T1000 (cell line): ENCODE data around the gene ADAMTS2.

Experiments
- DNase-seq: peaks from one replicate; lab custom pipeline; 2025; ENCODE audit warnings: mixed read lengths; lab: John Stamatoyannopoulos, UW

Gene ADAMTS2

DNA sequence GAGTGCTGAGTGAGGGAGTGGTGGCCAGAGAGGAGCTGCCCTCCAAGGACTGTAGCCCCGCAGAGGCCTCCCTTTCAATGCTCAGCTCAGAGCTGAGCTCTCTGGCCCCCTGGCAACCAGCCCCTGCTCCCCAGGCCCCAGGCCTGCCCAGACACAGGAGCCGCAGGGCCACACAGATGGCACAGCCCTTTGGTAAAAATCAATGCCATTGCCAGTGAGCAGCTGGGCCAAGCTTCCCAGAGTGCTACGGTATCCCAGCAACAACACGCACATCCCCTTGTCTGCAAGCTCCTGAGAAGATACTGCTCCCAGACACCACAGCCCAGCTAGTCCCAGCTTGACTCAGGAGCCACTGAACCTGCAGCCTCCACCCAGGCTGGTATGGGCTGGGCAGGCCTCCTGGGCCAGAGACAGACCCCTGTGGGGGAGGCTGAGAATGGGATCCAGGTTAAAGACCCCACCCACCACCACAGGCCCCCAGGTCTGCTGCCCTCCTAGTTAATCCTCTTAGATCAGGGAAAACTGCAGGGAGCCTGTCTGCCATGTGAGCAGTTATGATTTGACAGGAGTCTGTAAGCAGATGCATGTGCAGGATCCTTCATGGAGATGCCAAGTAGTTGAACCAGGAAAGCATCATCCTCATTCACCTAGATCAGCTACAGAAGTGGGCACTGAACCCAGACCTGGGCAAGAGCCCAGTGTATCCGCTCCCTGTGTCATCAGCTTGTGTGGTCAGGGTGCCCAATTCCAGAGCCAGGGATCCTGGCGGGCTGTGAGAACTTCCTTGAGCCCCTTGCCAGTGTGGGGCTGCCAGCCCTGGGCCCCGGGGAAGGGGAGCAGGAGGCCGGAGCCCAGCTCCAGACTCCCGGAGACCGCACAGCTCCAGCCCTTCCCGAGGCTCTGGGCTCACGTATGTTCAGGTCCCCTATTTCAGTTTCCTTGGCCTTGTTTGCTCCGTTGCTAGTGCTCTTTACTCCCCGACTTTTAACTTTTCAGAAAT lies 26.7 kb upstream of the ADAMTS2 start:
- DNase-seq = no peak

DNA sequence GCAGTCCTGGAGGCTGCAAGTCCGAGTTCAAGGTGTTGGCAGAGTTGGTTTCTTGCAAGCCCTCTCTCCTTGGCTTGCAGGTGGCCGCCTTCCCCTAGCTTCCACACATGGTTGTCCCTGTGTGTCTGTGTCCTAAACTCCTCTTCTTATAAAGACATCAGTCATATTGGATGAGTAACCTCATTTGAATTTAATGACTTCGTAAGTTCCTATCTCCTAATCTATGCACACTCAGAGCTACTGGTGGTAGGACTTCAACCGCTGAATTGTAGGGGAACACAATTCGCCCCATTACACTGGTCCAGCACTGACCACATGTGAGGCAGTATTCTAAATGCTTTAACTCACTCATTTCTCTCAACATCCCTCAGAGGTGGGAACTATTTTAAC lies 25.9 kb upstream of the ADAMTS2 start:
- DNase-seq = no peak

DNA sequence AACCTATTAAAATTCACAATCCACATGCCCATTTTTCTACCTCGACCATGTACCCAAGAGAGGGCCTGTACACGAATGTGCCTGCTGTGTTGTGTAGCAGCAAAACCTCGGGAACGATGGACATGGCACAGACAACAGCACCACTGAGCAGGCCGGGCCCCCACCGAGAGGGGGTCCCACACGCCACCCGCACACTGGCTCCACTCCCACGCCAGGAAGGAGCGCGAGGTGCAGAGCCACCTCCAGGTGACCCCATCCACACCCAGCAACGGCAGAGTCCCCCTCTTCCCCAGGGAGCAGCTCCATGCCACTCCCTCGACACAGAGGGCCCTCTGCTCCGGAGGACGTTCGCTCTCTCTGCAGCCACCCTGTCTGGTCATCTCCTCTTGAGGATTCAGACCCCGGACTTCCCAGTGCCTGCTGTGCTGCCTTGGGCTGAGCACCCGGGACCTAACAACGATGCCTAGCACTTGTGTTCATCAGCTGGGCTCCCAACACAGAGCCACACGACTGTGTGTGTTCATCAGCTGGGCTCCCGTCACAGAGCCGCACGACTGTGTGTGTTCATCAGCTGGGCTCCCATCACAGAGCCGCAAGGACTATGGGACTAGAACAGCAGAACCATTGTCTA lies 25.3 kb upstream of the ADAMTS2 start:
- no peak for DNase-seq

DNA sequence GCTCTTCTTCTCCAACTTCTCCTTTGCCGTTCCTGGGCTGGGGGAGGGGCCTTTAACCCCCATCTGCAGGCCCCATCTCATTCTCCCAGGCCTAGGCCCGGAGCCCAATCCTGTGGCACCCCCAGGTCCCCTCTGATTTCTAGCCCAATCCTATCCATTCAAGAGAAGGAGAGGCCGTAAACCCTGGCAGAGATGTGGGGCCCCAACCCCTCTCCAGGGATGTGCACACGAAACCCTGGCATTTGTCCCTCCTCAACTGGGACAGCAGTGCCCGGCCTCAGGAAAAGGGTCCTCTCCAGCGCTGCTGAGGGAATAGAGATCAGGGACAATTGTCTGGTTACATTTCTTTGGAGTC lies 24.2 kb upstream of the ADAMTS2 start:
- no peak for DNase-seq

DNA sequence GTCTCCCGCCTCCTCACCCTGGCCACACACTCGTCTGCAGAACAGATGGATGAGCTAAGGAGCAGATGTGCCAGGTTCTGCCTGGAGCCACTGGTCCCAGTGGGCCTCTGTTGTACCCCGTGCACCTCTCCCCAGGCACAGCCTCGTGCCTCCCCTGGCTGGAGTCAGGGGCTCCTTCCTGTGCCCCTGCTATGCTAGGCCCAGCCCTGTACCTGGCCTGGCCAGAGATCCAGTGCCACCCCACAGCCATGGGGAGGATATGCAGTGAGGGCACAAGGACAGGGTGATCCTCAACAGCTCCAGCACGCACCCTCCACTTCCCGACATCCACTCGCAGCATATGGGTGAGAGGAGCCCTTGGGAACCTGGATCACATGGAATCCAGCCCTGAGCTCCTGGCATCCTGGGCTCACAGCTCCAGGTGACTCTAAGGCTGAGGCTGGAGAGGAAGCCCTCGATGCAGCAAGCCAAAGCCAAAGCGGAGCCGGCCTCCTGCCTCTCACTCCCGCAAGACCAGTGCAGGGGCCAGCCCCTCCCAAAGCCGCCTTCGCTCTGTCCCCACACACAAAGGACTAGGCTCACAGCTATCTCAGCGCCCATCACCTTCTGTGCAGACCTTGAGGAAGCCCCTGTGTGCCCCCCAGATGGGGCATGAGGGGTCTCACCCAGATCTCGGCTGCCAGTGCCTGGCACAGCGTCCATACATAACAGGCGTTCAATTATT lies 23.7 kb upstream of the ADAMTS2 start:
- no peak for DNase-seq

DNA sequence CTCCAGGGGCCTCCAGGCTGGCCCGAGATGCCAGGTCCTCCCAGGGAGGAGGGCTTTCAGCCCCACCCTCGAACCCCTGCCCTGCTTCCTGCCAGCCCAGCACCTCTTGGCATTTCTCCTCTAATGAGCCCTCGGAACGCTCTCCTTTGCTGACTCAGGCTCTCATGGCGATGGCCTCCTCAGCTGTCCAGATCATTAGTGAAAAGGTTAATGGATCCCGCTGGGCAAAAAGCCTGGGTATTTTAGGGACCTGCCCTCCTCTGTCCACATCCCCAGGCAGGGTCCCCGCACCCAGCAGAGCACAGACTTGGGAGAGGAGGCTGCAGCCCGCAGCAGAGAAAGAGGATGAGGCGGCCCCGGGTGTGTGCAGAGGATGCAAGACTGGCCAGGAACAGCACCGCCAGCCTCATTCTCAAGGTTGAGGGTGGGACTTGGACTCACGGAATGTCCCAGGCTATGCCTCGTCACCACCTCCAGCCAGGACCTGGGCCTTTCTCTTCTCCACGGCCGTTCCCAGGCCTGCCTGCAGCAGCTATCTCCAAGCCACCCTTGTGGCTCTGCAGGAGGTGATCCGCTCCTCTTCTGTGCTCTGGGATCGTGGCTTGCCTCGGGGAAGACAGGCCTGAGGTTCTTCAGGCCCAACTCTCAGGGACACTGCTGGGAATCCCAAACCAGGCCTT lies 23.0 kb upstream of the ADAMTS2 start:
- no peak for DNase-seq

DNA sequence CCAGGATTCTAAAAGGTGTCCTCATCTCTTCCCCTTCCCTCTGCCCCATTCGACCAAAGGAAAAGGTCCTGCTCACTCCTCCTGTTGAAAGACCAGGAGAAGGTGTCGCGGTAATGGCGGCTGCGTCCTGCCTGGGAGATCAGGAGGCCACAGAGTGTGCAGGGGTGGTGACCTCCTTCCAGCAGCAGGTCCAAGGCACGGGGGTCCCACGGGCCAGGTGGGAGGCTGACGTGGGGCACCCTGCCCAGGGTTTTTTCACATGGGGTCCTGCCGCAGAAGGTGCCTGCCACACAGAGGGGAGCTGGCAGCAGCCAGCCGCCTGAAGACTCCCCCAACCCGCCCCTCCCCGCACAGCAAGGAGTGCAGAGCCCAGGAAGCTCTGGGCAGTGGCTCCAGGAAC lies 22.2 kb upstream of the ADAMTS2 start:
- no peak for DNase-seq

DNA sequence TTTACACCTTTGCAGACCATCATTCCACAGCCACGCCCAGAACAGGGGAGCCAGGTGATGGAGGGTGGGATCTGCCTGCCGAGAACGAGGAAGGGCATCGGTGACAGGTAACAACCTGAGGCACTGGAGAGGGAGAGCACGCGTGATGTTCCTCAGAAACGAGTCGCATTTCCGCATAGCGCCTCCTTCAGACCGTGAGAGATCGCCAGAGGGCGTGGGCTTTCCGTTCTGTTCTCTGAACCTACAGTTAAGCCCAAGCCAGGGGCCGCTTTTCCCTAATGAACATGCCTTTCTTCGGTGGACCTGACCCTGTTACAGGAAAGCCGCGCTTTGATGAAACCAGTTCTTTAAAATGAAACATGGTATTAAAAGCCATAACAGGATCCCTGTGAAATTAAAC lies 17.1 kb upstream of the ADAMTS2 start:
- no peak for DNase-seq

DNA sequence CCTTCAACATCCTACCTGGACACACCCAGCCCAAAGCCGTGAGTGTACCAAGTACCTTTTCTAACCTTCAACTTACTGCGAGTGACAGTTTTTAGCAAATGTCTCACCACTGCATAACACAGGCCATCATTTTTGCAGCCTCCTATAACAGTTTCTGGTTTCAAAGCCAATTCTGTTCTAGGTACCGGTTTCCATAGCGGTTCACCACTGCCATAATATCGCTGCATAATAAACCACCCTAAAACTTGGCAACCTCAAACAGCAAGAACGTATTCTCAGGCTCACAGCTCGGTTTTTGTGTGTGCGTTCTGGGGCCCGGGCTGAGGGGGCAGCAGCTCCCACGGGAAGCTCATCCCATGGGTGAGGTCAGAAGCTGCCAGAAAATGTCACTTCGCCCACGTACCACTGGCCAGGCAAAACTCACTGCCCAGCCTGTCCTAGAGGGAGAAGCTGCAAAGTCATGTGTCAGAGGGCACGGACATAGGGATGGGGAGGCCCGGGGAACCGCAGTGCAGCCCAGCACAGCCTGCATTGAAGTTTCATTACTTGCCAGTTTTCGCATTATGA lies 15.9 kb upstream of the ADAMTS2 start:
- DNase-seq = no peak

DNA sequence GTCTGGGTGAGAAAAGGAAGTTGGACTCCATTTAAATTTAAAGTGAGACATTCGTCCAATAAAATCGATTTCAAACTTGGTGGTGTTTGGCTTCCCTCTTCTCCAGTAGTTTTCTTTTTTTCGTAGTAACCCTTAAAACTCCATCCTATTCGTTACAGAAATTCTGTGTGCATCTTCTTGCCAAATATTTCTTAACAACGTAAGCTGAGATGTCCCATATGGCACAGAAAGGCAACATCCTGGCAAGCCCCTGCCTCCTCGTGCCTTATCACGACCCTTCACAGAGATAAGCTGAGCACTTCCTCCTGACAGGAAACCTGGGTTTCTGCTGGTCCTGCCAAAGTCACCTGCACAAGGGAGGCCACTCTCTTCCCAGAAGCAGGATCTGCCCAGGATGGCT lies 11.8 kb upstream of the ADAMTS2 start:
- no peak for DNase-seq

DNA sequence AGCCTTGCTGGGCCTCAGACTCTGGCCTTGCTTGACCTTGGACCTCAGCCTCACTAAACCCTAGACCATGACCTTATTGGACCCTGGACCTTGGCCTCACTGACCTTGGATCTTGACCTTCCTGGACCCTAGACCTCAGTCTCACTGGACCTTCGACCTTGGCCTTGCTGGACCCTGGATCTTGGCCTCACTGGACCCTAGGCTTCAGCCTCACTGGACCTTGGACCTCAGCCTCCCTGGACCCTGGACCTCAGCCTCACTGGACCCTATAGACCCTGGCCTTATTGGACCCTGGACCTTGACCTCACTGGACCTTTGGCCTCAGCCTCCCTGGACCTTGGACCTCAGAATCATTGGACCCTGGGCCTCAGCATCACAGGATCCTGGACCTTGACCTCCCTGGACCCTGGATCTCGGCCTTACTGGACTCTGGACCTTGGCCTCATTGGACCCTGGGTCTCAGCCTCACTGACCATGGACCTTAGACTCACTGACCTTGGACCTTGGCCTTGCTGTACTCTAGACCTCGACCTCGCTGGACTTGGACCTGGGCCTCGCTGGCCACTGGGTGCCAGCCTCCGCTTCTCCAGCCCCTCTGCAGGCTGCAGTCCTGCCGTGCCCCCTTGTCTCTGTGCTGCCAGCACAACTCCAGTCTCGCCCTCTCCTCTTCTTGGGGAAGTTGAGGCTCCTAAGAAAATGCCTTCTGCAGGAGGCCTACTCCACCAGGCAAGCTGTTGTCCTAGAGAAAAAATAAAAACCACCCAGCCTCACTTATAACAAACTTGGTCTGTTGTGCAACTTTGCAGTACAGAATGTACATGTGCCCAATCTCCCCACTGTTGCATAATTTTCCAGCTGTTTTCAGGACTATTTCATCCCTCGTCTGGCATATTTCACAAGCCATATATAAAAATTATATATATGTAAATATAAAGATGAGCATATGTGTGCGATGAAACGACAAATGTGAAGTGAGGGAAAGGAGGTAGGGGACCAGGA lies 11.0 kb upstream of the ADAMTS2 start:
- no peak for DNase-seq

DNA sequence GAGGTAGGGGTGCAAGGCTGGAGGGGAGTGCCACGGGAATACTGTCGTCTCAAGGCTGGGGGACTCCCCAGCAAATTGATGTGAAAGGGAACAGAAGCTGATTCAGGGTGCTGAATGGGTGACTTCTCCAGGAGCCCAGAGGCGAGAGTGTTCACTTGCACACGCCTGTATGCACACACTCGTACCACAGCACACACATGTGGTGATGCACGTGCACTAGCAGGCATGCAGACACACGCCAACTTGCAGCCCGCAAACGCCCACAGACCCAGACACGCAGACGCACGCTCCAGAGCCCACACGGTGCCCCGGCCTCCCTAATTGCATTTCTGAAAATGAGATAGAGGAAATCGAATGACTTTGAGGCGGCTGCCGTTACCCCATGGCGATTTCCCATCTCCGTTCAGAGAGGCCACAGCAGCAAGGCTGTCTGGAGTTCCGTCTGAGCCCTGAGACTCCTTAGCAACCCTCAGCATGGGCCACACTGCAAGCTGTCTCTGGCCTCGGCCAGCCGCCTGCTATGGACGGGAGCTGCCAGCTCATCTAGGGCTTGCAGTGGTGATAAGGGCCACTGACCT lies 9.1 kb upstream of the ADAMTS2 start:
- no peak for DNase-seq

DNA sequence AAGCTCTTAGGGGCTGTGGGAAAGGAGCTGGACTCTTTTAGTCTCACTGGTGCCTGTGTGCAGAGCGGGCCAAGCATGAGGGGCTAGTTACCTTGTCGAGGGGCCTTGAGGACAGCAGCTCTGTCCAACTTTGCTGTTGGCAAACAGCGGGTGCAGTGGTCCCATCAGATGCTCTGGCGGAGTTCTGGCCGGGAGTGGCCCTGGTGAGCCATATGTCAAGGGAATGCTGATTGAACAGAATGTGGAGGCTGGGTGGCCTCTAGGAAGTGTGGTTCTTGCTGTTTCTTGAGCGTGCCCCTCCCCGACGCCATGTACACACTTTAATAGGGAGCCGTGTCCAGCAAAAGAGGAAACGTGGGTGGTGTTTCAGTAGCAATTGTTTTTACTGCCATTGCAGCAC lies 3.6 kb upstream of the ADAMTS2 start:
- no peak for DNase-seq

DNA sequence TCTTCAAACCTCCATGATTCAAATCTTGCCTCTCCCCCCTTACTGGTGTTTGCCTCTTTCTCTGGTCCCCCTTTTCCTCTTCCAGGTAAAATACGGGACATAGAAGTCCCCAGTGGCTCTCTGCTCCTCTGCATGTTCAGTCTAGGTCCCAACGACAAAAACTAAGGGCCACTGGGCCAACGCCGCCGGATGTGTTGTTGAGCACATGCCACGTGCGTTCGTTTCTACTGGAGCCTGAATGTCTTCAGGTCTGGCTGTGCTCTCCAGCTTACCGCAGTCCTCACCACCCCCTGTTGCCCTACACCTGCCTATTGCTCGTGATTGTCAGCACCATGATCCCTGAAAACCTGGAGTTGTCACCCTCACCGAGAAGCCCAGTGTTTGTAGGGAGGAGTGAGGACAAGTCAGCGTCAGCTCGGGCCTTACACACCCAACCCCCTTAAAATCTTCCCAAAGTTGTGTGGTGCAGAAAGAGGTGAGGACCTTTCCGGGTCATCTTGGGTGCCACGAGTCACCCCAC lies 2.8 kb upstream of the ADAMTS2 start:
- DNase-seq = no peak

DNA sequence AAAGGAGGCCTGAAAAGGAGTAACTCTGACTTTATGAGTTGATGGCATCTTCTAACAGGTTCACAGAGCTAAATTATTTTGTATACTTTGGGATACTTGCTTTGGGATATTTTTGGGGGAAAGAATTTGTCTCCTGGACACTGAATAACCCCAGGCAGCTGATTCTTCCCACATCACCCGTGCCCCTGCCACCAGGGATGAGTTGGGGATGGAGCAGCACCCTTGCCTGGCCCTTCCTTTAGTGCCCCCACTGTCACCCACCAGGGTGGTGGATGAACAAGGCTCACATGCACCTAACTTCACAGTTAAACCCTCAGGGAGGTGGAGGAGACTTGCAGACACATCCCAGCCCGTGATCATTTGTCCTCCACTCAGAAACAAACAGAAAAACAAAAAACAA lies 2.3 kb upstream of the ADAMTS2 start:
- no peak for DNase-seq

DNA sequence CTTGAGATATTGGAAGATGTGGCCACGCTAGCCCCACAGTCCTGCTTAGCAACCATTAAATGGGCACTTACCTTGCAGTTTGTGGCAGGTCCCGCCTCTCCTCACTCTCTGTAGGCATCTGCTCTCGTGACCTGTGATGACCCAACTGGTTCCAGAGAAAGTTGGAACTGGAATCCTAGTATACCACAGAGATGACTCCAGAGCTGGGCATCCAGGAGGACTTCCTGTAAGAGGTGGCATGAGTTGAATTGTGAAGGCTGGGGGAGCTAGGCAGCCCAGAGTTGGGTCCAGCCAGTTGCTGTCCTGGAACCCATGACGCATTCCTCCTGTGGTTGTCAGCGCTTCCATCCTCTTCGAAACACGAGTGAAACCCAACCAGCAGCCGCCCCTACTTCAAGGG lies 1.6 kb upstream of the ADAMTS2 start:
- DNase-seq = no peak

DNA sequence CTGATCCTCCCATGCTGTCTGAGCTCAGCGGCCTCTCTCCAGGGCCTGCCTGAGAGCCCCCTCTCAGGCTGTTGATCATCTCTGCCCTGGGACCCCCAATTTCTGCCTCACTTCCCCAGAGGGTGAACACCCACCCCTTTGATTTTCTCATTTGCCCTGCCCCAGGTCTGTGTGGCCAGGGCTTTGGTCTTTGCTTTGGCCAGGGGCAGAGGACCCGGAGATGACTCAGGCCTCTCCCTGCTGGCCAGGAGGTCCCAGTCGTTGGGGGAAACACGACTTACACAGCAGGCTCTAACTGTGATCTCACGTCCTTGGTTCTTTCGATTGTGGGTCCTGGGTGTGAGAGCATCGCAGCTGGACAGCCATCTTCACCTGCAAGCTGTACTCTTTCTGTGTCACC lies 1.1 kb upstream of the ADAMTS2 start:
- DNase-seq = no peak

DNA sequence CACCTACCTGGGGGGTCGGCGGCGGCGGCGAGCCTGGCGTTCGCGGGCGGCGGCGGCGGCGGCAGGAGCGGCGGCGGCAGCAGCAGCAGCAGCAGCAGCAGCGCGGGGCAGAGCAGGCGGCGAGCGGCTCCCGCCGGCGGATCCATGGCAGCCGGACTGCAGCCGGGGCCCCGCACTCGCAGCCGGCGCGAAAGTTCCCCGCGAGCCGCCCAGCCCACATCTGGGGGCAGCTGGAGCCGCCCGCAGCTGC lies 153 bp downstream of the ADAMTS2 start:
- DNase-seq = peak; percentile 43

DNA sequence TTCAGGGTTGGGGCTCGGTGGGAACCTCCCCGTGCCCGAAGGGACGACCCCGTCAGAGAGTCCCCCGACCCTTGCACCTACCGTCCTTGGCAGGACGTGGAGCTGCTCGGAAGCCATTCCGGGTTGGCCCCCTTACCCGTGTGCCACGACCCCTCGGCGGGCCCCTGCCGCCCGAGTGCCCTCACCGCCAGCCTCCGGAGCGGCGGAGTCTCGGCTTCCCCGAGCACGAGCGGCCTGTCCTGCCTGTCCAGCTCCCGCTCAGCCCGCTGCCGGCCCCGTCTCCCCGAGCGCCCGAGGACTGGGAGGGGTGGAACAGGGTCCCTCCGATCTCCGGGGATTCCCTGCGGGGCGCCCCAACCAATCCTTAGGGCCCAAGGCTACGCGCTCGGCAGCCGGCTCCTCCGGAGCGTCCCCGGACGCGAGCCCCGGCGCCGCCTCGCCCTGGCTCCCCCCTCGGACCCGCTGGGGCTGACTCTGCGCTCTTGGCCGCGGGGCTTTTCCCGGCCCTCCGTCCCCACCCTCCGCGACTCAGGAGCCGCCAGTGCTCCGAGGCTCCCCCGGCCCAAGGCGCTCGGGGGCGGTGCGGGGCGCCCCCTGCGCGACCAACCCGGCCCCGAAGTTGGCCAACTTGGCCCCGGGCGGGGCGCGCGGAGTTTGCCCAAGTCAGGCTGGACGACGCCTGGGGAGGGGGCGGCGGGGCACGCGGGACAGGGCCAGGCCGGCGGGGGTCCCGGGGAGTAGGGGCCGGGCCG lies 654 bp downstream of the ADAMTS2 start:
- DNase-seq = no peak
